Aorta (tissue), 5 donors: ENCODE results near the gene NDUFAF2. TPM values are rescaled to one million over a fixed set of nuclear protein-coding genes. Genes with fewer than 3 reads are reported as not detected.

Source experiments
- ATAC-seq: fragments of 200-7000 bp; cut with Tn5 transposase; one replicate; pipeline ENCODE4 v1.9.1; 2022; ENCODE audit warnings: moderate library complexity; ENCODE audit not compliant: low FRiP score
- DNase-seq, 2 donors: peaks; one replicate each; pipeline ENCODE4 v3.0.0-alpha.2; 2020
- H3K27ac ChIP-seq, 2 donors: one replicate each; pipeline ENCODE4 v1.5.1; 2013; ENCODE audit warnings: low read length in 2 of 2, mild to moderate bottlenecking in 2 of 2, moderate library complexity in 2 of 2, control low read depth in 1 of 2, inconsistent platforms in 1 of 2, low read depth in 1 of 2
- H3K27me3 ChIP-seq, 2 donors: one replicate each; pipeline ENCODE4 v1.6.1; 2013; ENCODE audit warnings: control low read depth in 1 of 2, low read length in 1 of 2, mild to moderate bottlenecking in 1 of 2, moderate library complexity in 1 of 2; ENCODE audit not compliant: insufficient read depth in 2 of 2, control insufficient read depth in 1 of 2
- H3K36me3 ChIP-seq, 2 donors: one replicate each; pipeline ENCODE4 v1.6.1; 2013; ENCODE audit warnings: control low read depth in 1 of 2, low read length in 1 of 2, mild to moderate bottlenecking in 1 of 2; ENCODE audit not compliant: insufficient read depth in 2 of 2, control insufficient read depth in 1 of 2
- H3K4me1 ChIP-seq, 2 donors: one replicate each; pipeline ENCODE4 v1.6.1; 2013; ENCODE audit warnings: low read length in 2 of 2, control low read depth in 1 of 2, mild to moderate bottlenecking in 1 of 2, moderate library complexity in 1 of 2; ENCODE audit not compliant: insufficient read depth in 2 of 2, control insufficient read depth in 1 of 2
- H3K4me3 ChIP-seq, 2 donors: one replicate each; pipeline ENCODE4 v1.5.1; 2013; ENCODE audit warnings: low read length in 2 of 2, control low read depth in 1 of 2, mild to moderate bottlenecking in 1 of 2
- H3K9me3 ChIP-seq: one replicate; pipeline ENCODE4 v1.6.1; 2013; ENCODE audit warnings: mild to moderate bottlenecking, low read length; ENCODE audit not compliant: control insufficient read depth
- WGBS, 2 donors: extraction: QIAGEN DNeasy Blood & Tissue Kit; methylation state at CpG; one replicate each; pipeline ENCODE4 v1.1.7; 2013; 5-methylcytosine and 5-hydroxymethylcytosine counted together
- intact Hi-C, 2 donors: fragments of 100-400 bp; cut with DNase I; formaldehyde crosslinking; loops; one replicate each; pipeline versions ENCODE4 v1.14.2 to v1.15.0; 2022
- long read RNA-seq, 2 donors: library from polyadenylated mRNA; unstranded; transcript quantifications; one replicate each; pipeline ENCODE4 v2.0.0, GENCODE V29; 2020 to 2021
- polyA plus RNA-seq, 2 donors: library from polyadenylated mRNA; stranded (reverse); fragments of 200-250 nt; gene quantifications; one replicate each; pipeline ENCODE4 v1.2.3, GENCODE V29; 2013
- total RNA-seq, 2 donors: library from RNA; stranded (reverse); fragmentation: NEBNext Ultra II Directional; extraction: Animal tissue kit (Norgen Biotek cat#: 25700); gene quantifications; one replicate each; pipeline ENCODE4 v1.2.1, GENCODE V29; 2021
- donor health status: healthy with polysubstance abuse.
- donor health status: Bipolar disorder and iron deficiency.
- donor health status: DM: no; HTN: no; CAD: no.
- donor health status: DM: no; HTN: no; CAD: no.
- donor health status: DM: yes; HTN: yes; CAD: no.

The NDUFAF2 gene
- 10 to 100 TPM; 26.1 to 32.1 TPM for total RNA-seq
- 10 to 100 TPM; 64.0 to 96.5 TPM for polyA plus RNA-seq
- long read RNA-seq, donor 1, partial matches to known transcripts = 0 of 16 reads
- long read RNA-seq, donor 1, other reads (novel, unspliced or antisense) = 12 of 16 reads
- long read RNA-seq, donor 2, transcript NDUFAF2-201 (4 exons, 719 nt) = major isoform, 8 of 18 reads
- long read RNA-seq, donor 2, partial matches to known transcripts = 1 of 18 reads
- long read RNA-seq, donor 2, other reads (novel, unspliced or antisense) = 8 of 18 reads

DNA sequence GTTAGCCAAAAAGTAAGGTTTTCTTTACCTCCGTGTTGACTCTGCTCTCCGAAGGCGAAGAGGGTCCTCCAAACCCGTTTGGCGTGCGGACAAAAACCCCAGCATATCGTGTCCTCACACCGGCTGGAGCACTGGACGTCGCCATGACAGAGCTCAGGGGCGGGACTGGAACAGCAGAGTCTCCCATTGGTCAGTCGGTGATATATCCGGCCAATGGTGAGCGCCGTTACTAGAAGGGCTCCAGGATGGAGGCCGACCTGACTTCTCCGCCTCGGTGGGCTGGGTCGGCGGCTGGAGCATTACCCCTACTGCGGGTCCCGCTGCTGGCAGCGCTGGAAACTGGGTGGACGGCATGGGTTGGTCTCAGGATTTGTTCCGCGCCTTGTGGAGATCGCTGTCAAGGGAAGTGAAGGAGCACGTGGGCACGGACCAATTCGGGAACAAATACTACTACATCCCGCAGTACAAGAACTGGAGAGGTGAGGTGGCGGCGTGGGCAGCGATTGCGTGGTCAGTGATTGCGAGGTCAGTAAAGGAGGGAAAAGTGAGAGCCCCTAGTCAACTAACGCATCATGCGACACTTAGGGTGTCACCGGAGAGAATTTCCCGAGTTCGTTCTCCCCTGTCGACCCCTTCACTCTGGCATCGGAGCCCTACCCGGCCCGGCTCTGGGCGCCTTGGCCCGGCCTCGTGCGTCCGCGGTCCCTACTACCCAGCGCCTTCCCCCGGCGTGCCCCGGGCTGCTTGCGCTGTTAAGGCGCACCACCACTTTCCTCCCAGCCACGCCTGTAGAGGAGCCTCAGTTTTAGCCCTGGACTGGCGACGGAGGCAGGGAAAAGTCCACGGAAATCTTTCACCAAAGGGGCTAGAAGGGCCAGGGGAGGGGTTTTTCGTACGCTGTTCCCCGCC lies at the start of gene NDUFAF2, which contains the start of gene ERCC8:
NDUFAF2 (plus strand) TSS at position 302 of the 909 bp plus-strand sequence; CDS start at position 353, 51 bp downstream.
ERCC8 (minus strand) TSS at position 167 of the 909 bp plus-strand sequence; CDS start at position 105, 62 bp downstream.
- peak; percentile 94 to 95 for DNase-seq

GRCh38 chr5:60896991-60897390 lies 48.0 kb upstream of the NDUFAF2 start:
- Histone ChIP-seq H3K4me1 (no peaks in the 10 kb centered on the region), H3K9me3 (no peaks in the 10 kb centered on the region), H3K27me3 (no peaks in the 10 kb centered on the region), H3K36me3 (no peaks in the 10 kb centered on the region), H3K27ac (no peak overlapping the region), H3K4me3 (no peak overlapping the region)
- DNase-seq (no peak), ATAC-seq (no peak)
- intact Hi-C loops = no loop called here
- 92 to 95% methylated on average over 4 of the region's 4 CpGs for WGBS, 2 donors

More for the DNA sequence above, at the start of gene NDUFAF2, which contains the start of gene ERCC8:
- Histone ChIP-seq H3K9me3 (no peaks in the 10 kb centered on the region), H3K4me1 (peaks cover 0 to 2% of the 10 kb centered on the region in 2 donors), H3K4me3 (peak within 1 kb of the TSS; percentile 74 to 92), H3K27ac (peak within 1 kb of the TSS in 1 of 2 donors; percentile 50), H3K27me3 (no peaks in the 10 kb centered on the region), H3K36me3 (no peaks in the 10 kb centered on the region)
- peak; percentile 99 for ATAC-seq
- intact Hi-C loops = loop anchor here in 1 of 2 donors (5.0 to 10.0 kb wide), 2 partner anchors 387 to 710 kb away; partner anchors contain the start of gene ZSWIM6
- WGBS, 2 donors = 1 to 2% methylated on average over 64 of the region's 64 CpGs

DNA sequence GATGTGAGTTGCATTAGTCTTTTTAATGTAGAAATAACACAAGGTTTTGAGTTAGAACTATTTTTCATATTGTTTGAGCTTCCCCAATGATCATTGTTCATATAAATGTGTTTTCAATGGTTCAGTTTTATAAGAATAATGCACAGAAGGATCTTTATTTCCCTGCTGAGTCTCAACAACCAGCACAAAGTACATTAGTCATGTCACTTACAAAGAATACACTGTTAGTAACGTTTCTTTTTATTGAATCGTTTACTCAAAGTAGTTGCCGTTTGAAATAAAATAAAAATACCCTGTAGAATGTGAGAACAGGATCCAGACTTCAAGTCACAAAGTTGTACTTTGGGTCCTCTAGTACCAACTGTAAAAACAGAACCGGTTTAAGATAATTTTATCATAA lies 41.6 kb upstream of the NDUFAF2 start:
- Histone ChIP-seq H3K27ac (no peak overlapping the region), H3K4me1 (no peaks in the 10 kb centered on the region), H3K4me3 (no peak overlapping the region), H3K9me3 (no peaks in the 10 kb centered on the region), H3K27me3 (no peaks in the 10 kb centered on the region), H3K36me3 (no peaks in the 10 kb centered on the region)
- ATAC-seq (no peak), DNase-seq (no peak)
- WGBS, 2 donors = 25 to 34% methylated on average over 4 of the region's 4 CpGs
- intact Hi-C loops = no loop called here

- DNase-seq (no peak), ATAC-seq (no peak)
- peaks cover 0 to 3% of the 10 kb centered on the region in 2 donors for H3K36me3 ChIP-seq
- H3K4me1 ChIP-seq = no peaks in the 10 kb centered on the region
- intact Hi-C loops = no loop called here
- H3K27me3 ChIP-seq = no peaks in the 10 kb centered on the region
- no peak overlapping the region for H3K4me3 ChIP-seq
- H3K27ac ChIP-seq = no peak overlapping the region
- H3K9me3 ChIP-seq = no peaks in the 10 kb centered on the region
These were observed 28.4 kb upstream of the NDUFAF2 start for GRCh38 chr5:60916646-60917045.

- Histone ChIP-seq H3K27me3 (no peaks in the 10 kb centered on the region), H3K36me3 (peaks cover 0 to 3% of the 10 kb centered on the region in 2 donors), H3K9me3 (no peaks in the 10 kb centered on the region), H3K4me1 (no peaks in the 10 kb centered on the region), H3K27ac (no peak overlapping the region), H3K4me3 (no peak overlapping the region)
- ATAC-seq = no peak
- no peak for DNase-seq
- intact Hi-C loops = no loop called here
- 97 to 99% methylated on average over 2 of the region's 2 CpGs for WGBS, 2 donors
These were observed 26.5 kb upstream of the NDUFAF2 start for GRCh38 chr5:60918466-60918865.

GRCh38 chr5:60927450-60927849 lies 17.6 kb upstream of the NDUFAF2 start:
- H3K27me3 ChIP-seq = no peaks in the 10 kb centered on the region
- no peak overlapping the region for H3K27ac ChIP-seq
- no peak overlapping the region for H3K4me3 ChIP-seq
- no peaks in the 10 kb centered on the region for H3K9me3 ChIP-seq
- intact Hi-C loops = no loop called here
- ATAC-seq (no peak), DNase-seq (no peak)
- H3K36me3 ChIP-seq = no peaks in the 10 kb centered on the region
- H3K4me1 ChIP-seq = no peaks in the 10 kb centered on the region

DNA sequence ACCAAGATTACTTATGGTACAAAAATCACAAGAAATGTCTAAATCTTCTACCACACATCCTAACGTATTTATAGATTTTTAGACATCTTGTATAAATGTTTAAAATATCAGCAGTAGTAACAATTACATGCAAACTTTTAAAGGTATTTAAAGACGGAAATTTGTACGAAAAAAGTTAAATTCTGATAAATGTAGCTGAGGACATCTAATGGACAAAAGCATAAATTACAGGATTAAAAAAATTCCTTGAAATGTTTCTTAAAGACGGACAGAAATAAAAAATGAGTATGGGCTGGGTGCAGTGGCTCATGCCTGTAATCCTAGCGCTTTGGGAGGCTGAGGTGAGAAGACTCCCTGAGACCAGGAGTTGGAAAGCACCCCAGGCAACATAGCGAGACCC lies 16.0 kb upstream of the NDUFAF2 start:
- Histone ChIP-seq H3K4me1 (no peaks in the 10 kb centered on the region), H3K27me3 (no peaks in the 10 kb centered on the region), H3K36me3 (no peaks in the 10 kb centered on the region), H3K9me3 (no peaks in the 10 kb centered on the region), H3K27ac (no peak overlapping the region), H3K4me3 (no peak overlapping the region)
- WGBS, 2 donors = 73 to 74% methylated on average over 6 of the region's 6 CpGs
- intact Hi-C loops = no loop called here
- DNase-seq (no peak), ATAC-seq (no peak)

DNA sequence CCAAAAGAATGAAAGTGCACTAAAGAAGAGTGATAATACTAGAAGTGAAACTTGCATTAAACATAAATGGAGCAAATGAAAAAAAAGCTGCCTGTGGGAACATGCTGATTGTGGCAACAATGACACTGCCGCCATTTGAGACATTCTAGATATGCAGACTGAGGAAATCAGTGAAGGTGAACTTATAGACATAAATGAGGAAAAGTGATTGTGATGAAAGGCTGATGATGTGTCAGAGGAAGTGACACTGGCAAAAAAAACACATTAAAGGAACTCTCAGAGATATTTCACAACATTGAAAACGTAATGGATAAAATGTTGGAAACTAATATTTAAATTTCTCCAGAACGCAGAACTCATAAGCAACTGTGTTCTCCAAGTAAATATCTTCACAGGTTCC lies 1.4 kb upstream of the NDUFAF2 start:
- ATAC-seq = no peak
- 58 to 74% methylated on average over 3 of the region's 3 CpGs for WGBS, 2 donors
- no peak overlapping the region for H3K27ac ChIP-seq
- peaks cover 0 to 2% of the 10 kb centered on the region in 2 donors for H3K4me1 ChIP-seq
- intact Hi-C loops = loop anchor here in 1 of 2 donors (10.0 kb wide), 1 partner anchor 711 kb away; no protein-coding TSS in a partner anchor
- no peaks in the 10 kb centered on the region for H3K36me3 ChIP-seq
- H3K4me3 ChIP-seq = no peak overlapping the region
- DNase-seq = no peak
- no peaks in the 10 kb centered on the region for H3K9me3 ChIP-seq
- no peaks in the 10 kb centered on the region for H3K27me3 ChIP-seq
